SK-N-MC (cell line): ENCODE results near the gene PRODH.
"Not testable (repeated sequence)": the region's sequence is repeated elsewhere in the genome, so short reads cannot be mapped to it uniquely, and the experiment has no call there.

Source experiments
- EZH2 ChIP-seq: fragments of 200-600 bp; sonication (generic); IDR thresholded peaks from one replicate; pipeline ENCODE4 v1.6.1; 2017; ENCODE audit warnings: antibody characterized with exemption
- FOXP2 ChIP-seq: optimal IDR thresholded peaks from 2 replicates; pipeline ENCODE3; 2011; ENCODE audit warnings: mild to moderate bottlenecking, moderate library complexity; ENCODE audit not compliant: insufficient read depth; ENCODE audit errors: extremely low read length, control extremely low read depth
- POLR2AphosphoS5 ChIP-seq: IDR thresholded peaks from 2 replicates; pipeline ENCODE4 v1.6.1; 2012; ENCODE audit warnings: mild to moderate bottlenecking, low read depth, low read length, borderline replicate concordance

GRCh38 chr22:18958321-18958705 is 22.2 kb upstream of the PRODH start:
- TF ChIP-seq POLR2AphosphoS5, EZH2, FOXP2: not testable (repeated sequence)
